C4-2B (cell line): ENCODE data around the gene ERV3-1.
"Not testable (repeated sequence)": the region's sequence is repeated elsewhere in the genome, so short reads cannot be mapped to it uniquely, and the experiment has no call there.

Experiments
- CTCF ChIP-seq: fragments of 450-650 bp; conservative IDR thresholded peaks from 2 replicates; pipeline ENCODE4 v1.5.1; 2017; ENCODE audit warnings: mild to moderate bottlenecking
- ZFX ChIP-seq: fragments of 450-650 bp; IDR thresholded peaks from 2 replicates; pipeline ENCODE4 v1.6.1; 2017

DNA sequence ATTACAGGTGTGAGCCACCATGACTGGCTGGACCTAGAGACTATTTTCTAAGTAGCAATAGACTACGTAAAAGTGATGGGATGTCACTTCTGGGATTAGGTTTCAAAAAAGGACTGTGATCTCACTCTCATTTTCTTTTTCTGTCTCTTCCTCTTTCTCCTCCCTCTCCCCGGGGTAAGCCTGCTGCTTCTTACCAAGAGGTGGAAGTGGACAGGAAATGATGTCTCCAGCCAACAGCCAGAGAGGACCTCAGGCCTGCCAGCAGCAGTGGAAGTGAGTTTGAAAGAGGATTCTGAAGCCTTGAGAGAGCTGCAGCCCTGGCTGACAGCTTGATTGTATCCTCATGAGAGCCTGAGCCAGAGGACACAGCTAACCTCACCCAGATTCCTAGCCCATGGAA lies 30.0 kb upstream of the ERV3-1 start:
- not testable (repeated sequence) for TF ChIP-seq CTCF, ZFX
